GM18868 (cell line): Measurements from ENCODE around the gene DAB2.
A peak's percentile ranks its signal among the peaks of the same experiment; 100 is the strongest.

Source experiments
- ATAC-seq: cut with Tn5 transposase; IDR thresholded peaks from one replicate; pipeline ENCODE4 v1.9.1; 2021; ENCODE audit warnings: mild to moderate bottlenecking, moderate library complexity; ENCODE audit not compliant: unreplicated experiment

The DAB2 gene

GRCh38 chr5:39424736-39425637 lies at the start of gene DAB2:
DAB2 (minus strand) TSS chr5:39424980; CDS start chr5:39394320, 30,660 bp downstream.
- no peak for ATAC-seq

- ATAC-seq, result no peak
These were observed 48.5 kb upstream of the DAB2 start for GRCh38 chr5:39473156-39473775.

GRCh38 chr5:39471836-39472508 lies 47.2 kb upstream of the DAB2 start:
- no peak for ATAC-seq

GRCh38 chr5:39470811-39471210 lies 46.0 kb upstream of the DAB2 start:
- ATAC-seq, result no peak

GRCh38 chr5:39469777-39470415 lies 45.1 kb upstream of the DAB2 start:
- no peak for ATAC-seq

GRCh38 chr5:39469176-39469575 lies 44.4 kb upstream of the DAB2 start:
- ATAC-seq, result no peak

- ATAC-seq, result no peak
These were observed 42.1 kb upstream of the DAB2 start for GRCh38 chr5:39466846-39467245.

- no peak for ATAC-seq
These were observed 41.1 kb upstream of the DAB2 start for GRCh38 chr5:39465843-39466242.

- no peak for ATAC-seq
These were observed 40.3 kb upstream of the DAB2 start for GRCh38 chr5:39465097-39465496.

- ATAC-seq, result no peak
These were observed 39.3 kb upstream of the DAB2 start for GRCh38 chr5:39464088-39464487.

GRCh38 chr5:39462211-39462610 lies 37.4 kb upstream of the DAB2 start:
- no peak for ATAC-seq

- peak; percentile 91 for ATAC-seq
These were observed 36.4 kb upstream of the DAB2 start for GRCh38 chr5:39461007-39461682.

- ATAC-seq, result no peak
These were observed 35.1 kb upstream of the DAB2 start for GRCh38 chr5:39459907-39460306.

GRCh38 chr5:39459071-39459470 lies 34.3 kb upstream of the DAB2 start:
- no peak for ATAC-seq

GRCh38 chr5:39455645-39456044 lies 30.9 kb upstream of the DAB2 start:
- ATAC-seq, result no peak

- ATAC-seq, result no peak
These were observed 28.8 kb upstream of the DAB2 start for GRCh38 chr5:39453606-39454005.

- no peak for ATAC-seq
These were observed 28.1 kb upstream of the DAB2 start for GRCh38 chr5:39452846-39453245.

GRCh38 chr5:39451276-39451941 lies 26.6 kb upstream of the DAB2 start:
- ATAC-seq, result no peak

- ATAC-seq, result no peak
These were observed 25.7 kb upstream of the DAB2 start for GRCh38 chr5:39450487-39450886.

GRCh38 chr5:39449591-39449990 lies 24.8 kb upstream of the DAB2 start:
- no peak for ATAC-seq
